SW 1271 (cell line): ENCODE measurements around the gene SPINK1.
"Not testable (repeated sequence)": the region's sequence is repeated elsewhere in the genome, so short reads cannot be mapped to it uniquely, and the experiment has no call there.

Experiments used
- DNase-seq, 2 experiments: peaks; one replicate each; lab custom pipeline; 2025; lab: John Stamatoyannopoulos, UW

Gene SPINK1, protein sequence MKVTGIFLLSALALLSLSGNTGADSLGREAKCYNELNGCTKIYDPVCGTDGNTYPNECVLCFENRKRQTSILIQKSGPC

DNA sequence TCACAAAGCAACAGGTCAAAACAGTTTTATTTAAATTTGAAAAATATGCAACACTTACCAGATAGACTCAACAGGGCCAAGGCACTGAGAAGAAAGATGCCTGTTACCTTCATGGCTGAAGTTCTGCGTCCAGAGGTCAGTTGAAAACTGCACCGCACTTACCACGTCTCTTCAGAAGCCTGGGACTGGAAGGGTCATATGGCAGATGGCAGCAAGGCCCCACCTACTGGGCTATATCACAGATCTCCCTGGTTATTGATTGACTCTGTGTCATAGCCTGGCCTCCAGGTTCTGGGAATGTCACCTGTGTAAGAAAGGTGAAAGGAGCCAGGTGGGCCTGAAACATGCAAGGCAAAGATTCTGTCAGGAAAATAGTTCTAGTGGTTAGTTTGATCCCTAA lies at the start of gene SPINK1:
Gene SPINK1 (minus strand): TSS at position 207 of the 400 bp plus-strand sequence. CDS start 94 bp downstream, at position 113.
- DNase-seq = no peak

- DNase-seq = no peak
Measured at GRCh38 chr5:147880487-147880886, 49.0 kb upstream of the SPINK1 start.

DNA sequence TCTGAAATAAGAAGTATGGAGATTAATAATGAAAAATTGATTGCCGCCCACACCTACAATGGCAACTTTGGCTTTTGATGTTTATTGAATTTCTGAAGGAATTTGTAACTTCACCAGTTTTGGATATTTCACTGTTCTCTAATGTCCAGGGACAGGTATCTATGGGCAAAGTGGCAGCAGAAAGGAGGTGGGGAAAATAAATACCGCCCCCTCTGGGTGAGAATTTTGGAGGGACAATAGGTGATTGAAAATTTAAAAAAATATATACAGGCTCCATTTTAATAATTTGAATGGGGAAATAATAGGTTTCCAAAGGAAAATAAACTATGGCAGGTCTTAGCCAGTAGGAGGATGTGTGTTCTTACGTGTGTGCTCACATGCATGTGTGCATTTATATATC lies 48.3 kb upstream of the SPINK1 start:
- DNase-seq = no peak

DNA sequence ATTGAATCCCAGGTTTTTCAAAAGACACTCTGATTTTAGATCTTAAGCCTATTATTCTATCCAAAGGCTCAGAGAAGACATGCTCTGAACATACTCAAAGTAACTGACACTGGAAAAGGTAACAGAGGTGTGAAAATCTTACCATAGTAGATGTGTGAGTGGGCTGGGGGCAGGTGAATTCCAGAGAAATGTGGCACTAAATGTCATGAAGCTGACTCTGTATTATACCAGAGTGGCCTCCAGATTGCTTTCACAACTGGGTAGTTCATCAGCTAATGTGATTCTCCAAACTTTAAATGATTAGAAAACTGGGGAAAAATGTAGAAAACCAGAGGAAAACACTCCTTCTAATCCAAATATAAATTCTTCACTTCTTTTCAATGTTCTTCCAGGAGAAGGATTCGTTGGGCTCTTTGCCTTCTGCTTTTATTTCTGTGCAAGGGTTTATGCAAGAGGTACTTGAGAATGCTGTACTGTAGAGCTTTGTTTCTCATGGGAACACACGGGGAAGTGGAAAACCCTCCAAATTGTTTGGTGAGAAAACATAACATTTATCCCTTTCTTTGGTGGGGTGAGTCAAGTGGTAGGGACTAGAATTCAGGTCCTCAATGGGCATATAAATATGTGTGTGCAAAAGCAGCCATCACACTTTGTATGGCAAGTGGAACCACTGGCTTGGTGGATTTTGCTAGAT lies 46.7 kb upstream of the SPINK1 start, which contains the start of gene SCGB3A2:
Gene SCGB3A2 (plus strand): TSS at position 646 of the 694 bp plus-strand sequence. CDS start 93 bp downstream, outside the sequence.
- no peak for DNase-seq

DNA sequence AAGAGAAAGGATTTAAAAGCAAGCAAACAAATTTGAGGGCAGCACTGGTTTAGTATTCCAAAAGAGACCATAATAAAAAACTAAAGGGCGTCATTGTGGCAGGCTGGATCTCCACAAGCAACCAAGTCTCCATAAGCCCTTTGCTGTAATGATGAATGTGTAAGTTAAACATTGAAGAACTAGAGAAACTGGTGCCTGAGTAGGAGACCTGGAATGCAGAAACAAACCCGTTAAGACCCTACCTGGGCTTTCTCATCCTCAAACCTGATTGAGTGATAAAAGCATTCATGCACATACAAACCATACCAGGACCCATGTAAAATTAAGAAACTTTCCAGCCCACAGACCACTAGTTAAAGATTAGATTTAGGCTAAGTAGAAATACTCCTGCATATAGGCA lies 45.2 kb upstream of the SPINK1 start:
- no peak for DNase-seq

- no peak for DNase-seq
Measured at GRCh38 chr5:147876141-147876540, 44.7 kb upstream of the SPINK1 start.

- DNase-seq = no peak
Measured at GRCh38 chr5:147874910-147875367, 43.5 kb upstream of the SPINK1 start.

GRCh38 chr5:147874118-147874875 lies 42.8 kb upstream of the SPINK1 start:
- DNase-seq = not testable (repeated sequence)

GRCh38 chr5:147872744-147873435 lies 41.4 kb upstream of the SPINK1 start:
- DNase-seq = not testable (repeated sequence)

DNA sequence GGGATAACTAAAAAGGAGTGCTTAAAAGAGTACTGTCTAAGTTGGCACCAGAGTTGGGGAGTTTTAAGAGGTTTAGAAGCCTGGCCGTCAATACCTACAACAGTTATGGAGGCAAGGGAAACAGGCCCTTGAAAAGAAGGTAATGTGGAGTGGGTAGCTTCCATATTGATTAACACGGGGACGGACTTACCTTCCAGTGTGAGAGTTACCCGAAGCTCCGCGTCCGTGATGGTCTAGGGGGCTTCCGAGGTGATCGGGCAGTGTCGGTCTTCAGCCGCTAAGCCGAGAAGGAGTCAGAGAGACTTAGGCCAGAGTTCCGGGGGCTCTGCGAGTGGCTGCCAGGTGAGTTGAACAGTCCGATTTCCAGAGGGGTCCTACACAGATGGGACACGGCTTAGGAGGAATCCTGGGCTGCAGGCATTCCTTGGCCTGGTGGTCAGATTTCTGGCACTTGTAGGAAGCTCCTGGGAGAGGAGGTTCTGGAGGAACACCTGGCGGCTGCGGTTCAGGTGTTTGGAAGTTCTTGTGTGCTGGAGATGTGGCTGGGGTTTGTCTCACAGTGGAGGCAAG lies 40.6 kb upstream of the SPINK1 start:
- DNase-seq = not testable (repeated sequence)

GRCh38 chr5:147869892-147870291 lies 38.4 kb upstream of the SPINK1 start:
- not testable (repeated sequence) for DNase-seq

GRCh38 chr5:147869112-147869511 lies 37.6 kb upstream of the SPINK1 start:
- DNase-seq = no peak

DNA sequence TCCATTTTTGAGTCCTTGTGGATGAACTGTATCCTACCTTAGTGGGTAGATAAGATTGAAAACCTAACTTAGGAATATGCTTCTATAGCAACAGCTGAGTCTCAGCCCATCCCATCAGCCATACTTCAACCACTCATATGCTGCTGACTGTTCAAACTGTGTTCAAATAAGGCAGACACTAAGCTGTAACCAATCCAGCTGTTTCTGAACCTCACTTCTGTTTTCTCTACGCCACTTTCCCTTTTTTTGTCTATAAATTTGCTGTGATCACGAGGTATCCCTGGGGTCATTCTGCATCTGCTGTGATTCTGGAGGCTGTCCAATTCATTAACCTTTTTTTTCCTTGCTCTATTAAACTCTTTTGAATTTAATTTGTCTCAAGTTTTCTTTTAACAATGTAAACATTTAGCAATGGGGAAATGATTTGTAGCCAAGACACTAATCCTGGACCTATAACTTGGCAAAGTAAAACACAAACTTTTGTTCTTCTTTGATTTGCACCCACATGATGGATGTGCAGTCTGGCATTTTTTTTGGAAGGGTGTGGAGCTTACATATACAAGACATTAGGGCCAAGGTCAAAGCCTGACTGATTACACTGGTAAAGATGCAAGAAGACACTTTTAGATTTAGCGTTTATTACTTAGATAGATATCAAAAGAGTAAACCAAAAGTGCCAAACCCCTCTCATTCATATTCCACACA lies 32.1 kb upstream of the SPINK1 start:
- no peak for DNase-seq

DNA sequence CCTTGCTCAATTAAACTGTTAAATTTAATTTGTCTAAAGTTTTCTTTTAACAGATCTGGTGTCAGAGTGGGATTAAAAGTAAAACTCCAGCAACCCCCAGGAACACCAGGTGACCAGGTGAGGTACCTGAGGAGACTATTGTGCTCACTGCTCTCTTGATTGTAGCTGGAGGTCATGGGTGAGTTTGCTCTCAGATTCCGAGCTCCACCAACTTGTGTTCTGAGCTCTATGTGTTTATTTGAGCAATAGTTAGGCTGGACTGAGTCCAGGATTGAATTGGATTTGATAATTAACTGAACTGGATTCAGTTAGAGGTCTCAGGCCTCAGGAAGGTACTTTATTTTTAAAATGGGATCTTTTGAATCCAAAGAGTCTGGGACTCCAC lies 29.2 kb upstream of the SPINK1 start:
- no peak for DNase-seq

DNA sequence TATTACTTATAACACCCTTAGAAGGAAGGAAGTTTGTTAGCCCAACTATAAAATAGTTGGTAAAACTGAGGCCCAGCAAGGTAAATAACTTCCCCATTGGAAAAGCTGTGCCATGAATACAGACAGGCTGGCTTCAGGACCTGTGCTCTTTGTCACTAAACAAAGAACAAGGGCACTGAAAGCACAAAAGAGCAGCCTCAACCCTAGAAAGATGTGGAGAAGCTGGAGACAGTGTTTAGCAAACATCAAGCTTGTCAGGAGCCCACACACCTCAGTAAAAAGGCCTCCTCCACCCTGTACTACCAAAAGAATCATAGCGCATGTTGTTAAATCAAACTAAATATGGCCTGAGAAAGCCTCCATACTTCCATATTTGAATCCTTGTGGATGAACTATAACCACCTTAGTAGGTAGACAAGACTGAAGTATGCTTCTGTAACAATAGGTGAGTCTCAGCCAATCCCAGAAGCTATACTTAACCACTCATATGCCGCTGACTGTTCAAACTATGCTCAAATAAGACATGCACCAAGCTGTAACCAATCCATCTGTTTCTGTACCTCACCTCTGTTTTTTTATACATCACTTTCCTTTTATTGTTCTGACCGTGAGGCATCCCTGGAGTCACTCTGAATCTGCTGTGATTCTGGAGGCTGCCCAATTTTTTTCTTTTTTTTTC lies 28.6 kb upstream of the SPINK1 start:
- no peak for DNase-seq

GRCh38 chr5:147858565-147858964 lies 27.1 kb upstream of the SPINK1 start:
- DNase-seq = no peak

- peak in 1 of 2 experiments; percentile 40 for DNase-seq
Measured at GRCh38 chr5:147857302-147858129, 26.0 kb upstream of the SPINK1 start.

GRCh38 chr5:147856801-147857200 lies 25.3 kb upstream of the SPINK1 start:
- no peak for DNase-seq

- no peak for DNase-seq
Measured at GRCh38 chr5:147855774-147856069, 24.3 kb upstream of the SPINK1 start.
